ENCODE results near the gene CHRNA7.
"Not testable (repeated sequence)": the region's sequence is repeated elsewhere in the genome, so short reads cannot be mapped to it uniquely, and the experiment has no call there.

- not testable (repeated sequence) for TF ChIP-seq YY1 (IDR thresholded peaks at IDR 0.05; ENCODE audit: insufficient read depth, insufficient read length); ZNF274 (IDR thresholded peaks at IDR 0.05; ENCODE audit: low read depth, low read length); SUZ12 (IDR thresholded peaks at IDR 0.05; ENCODE audit: extremely low read depth, insufficient read depth, insufficient read length)
Measured at GRCh38 chr15:32162143-32162542, 131.8 kb downstream of the CHRNA7 start.

All from NT2/D1 (cell line).